Astrocyte (in vitro differentiated cells and primary cell): ENCODE data around the gene CCL11. TPM values are rescaled to one million over a fixed set of nuclear protein-coding genes. Genes with fewer than 3 reads are reported as not detected.

Experiments
- DNase-seq: peaks from one replicate; pipeline ENCODE4 v3.0.0-alpha.2; 2010; ENCODE audit warnings: low read depth
- FAIRE-seq: peaks from 2 replicates; lab custom pipeline; 2011; peaks lifted over from hg19 to GRCh38; lab: Jason Lieb, UNC
- H2AFZ ChIP-seq: 2 replicates; pipeline ENCODE4 v1.6.0; 2012; ENCODE audit warnings: low read depth, low read length, inconsistent platforms
- H3K27ac ChIP-seq: 2 replicates; pipeline ENCODE4 v1.5.1; 2011; ENCODE audit warnings: low read depth, low read length, inconsistent platforms
- H3K27me3 ChIP-seq: 2 replicates; pipeline ENCODE4 v1.6.0; 2011; ENCODE audit warnings: low read length, inconsistent platforms; ENCODE audit not compliant: insufficient read depth
- H3K36me3 ChIP-seq: 2 replicates; pipeline ENCODE4 v1.5.1; 2011; ENCODE audit warnings: low read length, inconsistent platforms; ENCODE audit not compliant: insufficient read depth
- H3K4me1 ChIP-seq: 2 replicates; pipeline ENCODE4 v1.5.1; 2011; ENCODE audit warnings: low read length, inconsistent platforms; ENCODE audit not compliant: insufficient read depth
- H3K4me2 ChIP-seq: 2 replicates; pipeline ENCODE4 v1.6.0; 2012; ENCODE audit warnings: low read length, inconsistent platforms
- H3K4me3 ChIP-seq: 2 replicates; pipeline ENCODE4 v1.5.1; 2011; ENCODE audit warnings: low read depth, mild to moderate bottlenecking, low read length, inconsistent platforms; ENCODE audit not compliant: insufficient read depth
- H3K79me2 ChIP-seq: 2 replicates; pipeline ENCODE4 v1.6.0; 2012; ENCODE audit warnings: mild to moderate bottlenecking, low read length, inconsistent platforms; ENCODE audit not compliant: insufficient read depth
- H3K9ac ChIP-seq: 2 replicates; pipeline ENCODE4 v1.6.0; 2012; ENCODE audit warnings: mild to moderate bottlenecking, low read length, inconsistent platforms
- H3K9me3 ChIP-seq: 2 replicates; pipeline ENCODE4 v1.5.1; 2012; ENCODE audit warnings: low read depth, mild to moderate bottlenecking, low read length, inconsistent platforms; ENCODE audit not compliant: insufficient read depth
- H4K20me1 ChIP-seq: 2 replicates; pipeline ENCODE4 v1.6.0; 2012; ENCODE audit warnings: low read length, inconsistent platforms; ENCODE audit not compliant: insufficient read depth
- H3K27ac Mint-ChIP-seq: one replicate; pipeline ENCODE4 v1.8.0; 2021; ENCODE audit warnings: mild to moderate bottlenecking, mixed read lengths; ENCODE audit not compliant: unreplicated experiment
- H3K27me3 Mint-ChIP-seq: one replicate; pipeline ENCODE4 v1.8.0; 2021; ENCODE audit warnings: low read depth, mixed read lengths; ENCODE audit not compliant: unreplicated experiment
- H3K36me3 Mint-ChIP-seq: one replicate; pipeline ENCODE4 v1.8.0; 2021; ENCODE audit warnings: low read depth, mixed read lengths; ENCODE audit not compliant: unreplicated experiment
- H3K4me1 Mint-ChIP-seq: one replicate; pipeline ENCODE4 v1.8.0; 2021; ENCODE audit warnings: low read depth, mixed read lengths; ENCODE audit not compliant: unreplicated experiment
- H3K4me3 Mint-ChIP-seq: one replicate; pipeline ENCODE4 v1.8.0; 2021; ENCODE audit warnings: mild to moderate bottlenecking, moderate library complexity, mixed read lengths; ENCODE audit not compliant: unreplicated experiment
- H3K9me3 Mint-ChIP-seq: one replicate; pipeline ENCODE4 v1.8.0; 2021; ENCODE audit warnings: mild to moderate bottlenecking, mixed read lengths; ENCODE audit not compliant: unreplicated experiment
- EZH2 ChIP-seq: IDR thresholded peaks from 2 replicates; pipeline ENCODE4 v1.6.1; 2012; ENCODE audit warnings: mild to moderate bottlenecking, low read length, inconsistent platforms; ENCODE audit not compliant: insufficient read depth
- total RNA-seq: library from RNA; stranded (reverse); gene quantifications from 2 replicates; pipeline ENCODE4 v1.2.1, GENCODE V29; 2021
- TF ChIP-seq, protein P1 (sequence below): IDR thresholded peaks from 2 replicates; pipeline ENCODE4 v1.5.1; 2011; ENCODE audit warnings: low read depth, mild to moderate bottlenecking, inconsistent platforms, low read length, moderate library complexity; ENCODE audit not compliant: insufficient read depth

Gene CCL11
- total RNA-seq, 1 donor from 2014 or later = not detected

DNA sequence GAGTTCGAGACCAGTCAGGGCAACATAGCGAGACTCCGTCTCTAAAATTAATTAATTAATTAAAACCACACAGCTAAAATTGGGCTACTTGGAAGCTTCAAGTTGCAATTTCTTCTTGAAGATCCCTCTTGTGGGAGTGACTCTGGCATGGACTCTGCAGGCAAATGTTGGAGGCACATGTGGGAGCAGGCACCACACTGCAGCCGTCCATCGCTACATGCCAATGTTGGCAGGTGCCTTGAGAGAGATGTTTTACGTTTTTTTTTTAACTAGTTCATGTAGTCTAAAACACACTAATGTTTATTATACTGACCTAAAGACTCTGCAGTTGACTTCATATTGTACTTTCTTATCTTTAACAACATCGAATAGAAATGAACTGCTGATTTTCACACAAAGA, 25.7 kb downstream of the CCL11 start:
- H3K27ac Mint-ChIP-seq = no peak overlapping the region

DNA sequence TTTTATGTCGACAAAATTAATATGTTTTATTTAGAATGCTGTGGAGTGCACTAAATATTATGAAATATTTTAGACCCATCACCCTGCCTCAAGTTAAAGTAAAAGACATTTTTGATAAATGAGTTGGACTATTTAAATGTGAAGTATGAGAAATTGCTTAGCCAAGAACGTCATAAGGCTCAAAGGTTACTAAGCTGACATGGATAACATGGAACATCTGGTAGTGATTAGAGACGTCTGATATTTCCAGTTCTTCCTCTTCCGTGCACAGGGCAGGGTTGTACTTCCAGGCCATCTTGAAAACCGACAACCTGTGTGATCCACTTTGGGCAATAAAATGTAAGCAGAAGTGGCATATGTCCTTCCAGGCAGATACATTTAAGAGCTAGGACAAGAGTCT, 26.5 kb downstream of the CCL11 start:
- H3K4me2 ChIP-seq = no peak overlapping the region
- TF ChIP-seq EZH2 = no peak
- TF ChIP-seq, protein P1, sequence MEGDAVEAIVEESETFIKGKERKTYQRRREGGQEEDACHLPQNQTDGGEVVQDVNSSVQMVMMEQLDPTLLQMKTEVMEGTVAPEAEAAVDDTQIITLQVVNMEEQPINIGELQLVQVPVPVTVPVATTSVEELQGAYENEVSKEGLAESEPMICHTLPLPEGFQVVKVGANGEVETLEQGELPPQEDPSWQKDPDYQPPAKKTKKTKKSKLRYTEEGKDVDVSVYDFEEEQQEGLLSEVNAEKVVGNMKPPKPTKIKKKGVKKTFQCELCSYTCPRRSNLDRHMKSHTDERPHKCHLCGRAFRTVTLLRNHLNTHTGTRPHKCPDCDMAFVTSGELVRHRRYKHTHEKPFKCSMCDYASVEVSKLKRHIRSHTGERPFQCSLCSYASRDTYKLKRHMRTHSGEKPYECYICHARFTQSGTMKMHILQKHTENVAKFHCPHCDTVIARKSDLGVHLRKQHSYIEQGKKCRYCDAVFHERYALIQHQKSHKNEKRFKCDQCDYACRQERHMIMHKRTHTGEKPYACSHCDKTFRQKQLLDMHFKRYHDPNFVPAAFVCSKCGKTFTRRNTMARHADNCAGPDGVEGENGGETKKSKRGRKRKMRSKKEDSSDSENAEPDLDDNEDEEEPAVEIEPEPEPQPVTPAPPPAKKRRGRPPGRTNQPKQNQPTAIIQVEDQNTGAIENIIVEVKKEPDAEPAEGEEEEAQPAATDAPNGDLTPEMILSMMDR = no peak
- H2AFZ ChIP-seq = no peak overlapping the region
- no peaks in the 10 kb centered on the region for H3K79me2 ChIP-seq
- Mint-ChIP-seq H3K4me3 (no peak overlapping the region), H3K36me3 (no peaks in the 10 kb centered on the region), H3K27me3 (peaks cover 20% of the 10 kb centered on the region), H3K9me3 (no peaks in the 10 kb centered on the region), H3K4me1 (no peaks in the 10 kb centered on the region), H3K27ac (no peak overlapping the region)
- H4K20me1 ChIP-seq = no peaks in the 10 kb centered on the region
- H3K27ac ChIP-seq = no peak overlapping the region
- H3K9ac ChIP-seq = no peak overlapping the region
- peaks cover 6% of the 10 kb centered on the region for H3K27me3 ChIP-seq
- DNase-seq (peak; percentile 46), FAIRE-seq (no peak)
- no peaks in the 10 kb centered on the region for H3K4me1 ChIP-seq
- no peaks in the 10 kb centered on the region for H3K9me3 ChIP-seq
- no peaks in the 10 kb centered on the region for H3K36me3 ChIP-seq
- H3K4me3 ChIP-seq = no peak overlapping the region

More for the DNA sequence above, 25.7 kb downstream of the CCL11 start:
- Mint-ChIP-seq H3K27me3 (peaks cover 20% of the 10 kb centered on the region), H3K4me3 (no peak overlapping the region), H3K4me1 (no peaks in the 10 kb centered on the region), H3K36me3 (no peaks in the 10 kb centered on the region), H3K9me3 (no peaks in the 10 kb centered on the region)
- Histone ChIP-seq H3K4me1 (peaks cover 1% of the 10 kb centered on the region), H3K79me2 (no peaks in the 10 kb centered on the region), H2AFZ (no peak overlapping the region), H3K9ac (no peak overlapping the region), H3K36me3 (no peaks in the 10 kb centered on the region), H3K4me3 (no peak overlapping the region), H3K9me3 (no peaks in the 10 kb centered on the region), H4K20me1 (no peaks in the 10 kb centered on the region), H3K4me2 (no peak overlapping the region), H3K27ac (no peak overlapping the region), H3K27me3 (peaks cover 6% of the 10 kb centered on the region)
- DNase-seq (no peak), FAIRE-seq (no peak)
- no peak for TF ChIP-seq EZH2
- TF ChIP-seq, protein P1 = no peak

DNA sequence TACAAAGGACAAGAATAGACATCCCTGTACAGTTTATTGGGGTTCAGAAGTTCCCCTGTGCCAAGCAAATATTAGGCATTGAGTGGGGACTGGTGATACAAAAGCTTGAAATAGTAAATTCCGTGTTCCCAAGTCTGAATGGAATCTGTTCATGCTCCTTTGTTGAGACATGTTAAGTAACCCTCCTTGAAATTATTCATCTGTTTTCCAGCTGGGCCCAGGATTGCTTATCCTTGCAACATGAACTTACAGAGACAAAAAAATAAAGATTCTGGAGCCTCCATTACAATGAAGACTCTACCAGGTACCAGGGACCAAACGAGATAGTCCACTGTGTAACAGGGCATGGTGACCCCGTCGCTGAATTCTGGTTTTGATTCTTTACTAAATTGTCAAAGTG, 27.6 kb downstream of the CCL11 start:
- Mint-ChIP-seq H3K9me3 (no peaks in the 10 kb centered on the region), H3K4me3 (no peak overlapping the region), H3K27ac (no peak overlapping the region), H3K36me3 (no peaks in the 10 kb centered on the region), H3K4me1 (no peaks in the 10 kb centered on the region), H3K27me3 (peaks cover 17% of the 10 kb centered on the region)
- Histone ChIP-seq H3K4me2 (no peak overlapping the region), H3K9ac (no peak overlapping the region), H3K27me3 (peaks cover 6% of the 10 kb centered on the region), H4K20me1 (no peaks in the 10 kb centered on the region), H3K9me3 (no peaks in the 10 kb centered on the region), H3K79me2 (no peaks in the 10 kb centered on the region), H3K27ac (no peak overlapping the region), H3K36me3 (no peaks in the 10 kb centered on the region), H2AFZ (no peak overlapping the region), H3K4me1 (no peaks in the 10 kb centered on the region), H3K4me3 (no peak overlapping the region)
- DNase-seq = no peak
- no peak for FAIRE-seq
- TF ChIP-seq, protein P1 = no peak
- no peak for TF ChIP-seq EZH2
